CD4-positive, alpha-beta memory T cell (primary cell): ENCODE measurements around the gene ST6GALNAC3. TPM values are rescaled to one million over a fixed set of nuclear protein-coding genes. Genes with fewer than 3 reads are reported as not detected.

Experiments used
- CTCF ChIA-PET: fragments of 350-600 bp; sonication (Branson Sonifier 250); formaldehyde crosslinking; loops from one replicate; lab custom pipeline; 2021; ENCODE audit warnings: inconsistent platforms; ENCODE audit not compliant: partially characterized antibody; lab: Charles Lee
- POLR2A ChIA-PET: fragments of 350-600 bp; sonication (Branson Sonifier 250); formaldehyde crosslinking; loops from one replicate; lab custom pipeline; 2021; ENCODE audit not compliant: partially characterized antibody; lab: Charles Lee
- DNase-seq, 5 donors: peaks; one replicate each; pipeline versions ENCODE4 v3.0.0 to v3.0.0-alpha.2; 2020 to 2022; ENCODE audit warnings: mixed read lengths in 1 of 5
- H3K27ac ChIP-seq: one replicate; pipeline ENCODE4 v1.7.0; 2013; ENCODE audit warnings: low read depth, low read length
- H3K27me3 ChIP-seq: 2 replicates; pipeline ENCODE4 v1.7.0; 2013; ENCODE audit warnings: mild to moderate bottlenecking, low read length, moderate library complexity; ENCODE audit not compliant: insufficient read depth
- H3K36me3 ChIP-seq: 2 replicates; pipeline ENCODE4 v1.7.0; 2013; ENCODE audit warnings: mild to moderate bottlenecking, low read length, moderate library complexity; ENCODE audit not compliant: insufficient read depth
- H3K4me1 ChIP-seq: 2 replicates; pipeline ENCODE4 v1.7.0; 2013; ENCODE audit warnings: mild to moderate bottlenecking, low read length, moderate library complexity; ENCODE audit not compliant: insufficient read depth
- H3K4me3 ChIP-seq, 2 donors: one replicate each; pipeline ENCODE4 v1.7.0; 2013; ENCODE audit warnings: low read length in 2 of 2, mild to moderate bottlenecking in 1 of 2
- H3K9me3 ChIP-seq, 2 donors: one replicate each; pipeline ENCODE4 v1.7.0; 2013; ENCODE audit warnings: low read length in 2 of 2, control low read depth in 1 of 2; ENCODE audit not compliant: control insufficient read depth in 1 of 2
- H3K27ac Mint-ChIP-seq, 7 donors: one replicate each; pipeline ENCODE4 v1.8.0; 2020 to 2021; ENCODE audit warnings: mixed read lengths in 7 of 7, mild to moderate bottlenecking in 6 of 7, inconsistent platforms in 3 of 7, moderate library complexity in 3 of 7
- H3K27me3 Mint-ChIP-seq, 2 donors: one replicate each; pipeline ENCODE4 v1.8.0; 2020 to 2021; ENCODE audit warnings: mixed read lengths in 2 of 2
- H3K36me3 Mint-ChIP-seq, 2 donors: one replicate each; pipeline ENCODE4 v1.8.0; 2020 to 2021; ENCODE audit warnings: mixed read lengths in 2 of 2, inconsistent platforms in 1 of 2, mild to moderate bottlenecking in 1 of 2
- H3K4me1 Mint-ChIP-seq, 4 donors: one replicate each; pipeline ENCODE4 v1.8.0; 2020 to 2021; ENCODE audit warnings: mixed read lengths in 4 of 4, mild to moderate bottlenecking in 1 of 4
- H3K4me3 Mint-ChIP-seq, 8 donors: one replicate each; pipeline ENCODE4 v1.8.0; 2020 to 2021; ENCODE audit warnings: mixed read lengths in 8 of 8, mild to moderate bottlenecking in 7 of 8, moderate library complexity in 6 of 8, inconsistent platforms in 3 of 8
- H3K9me3 Mint-ChIP-seq, 8 donors: one replicate each; pipeline ENCODE4 v1.8.0; 2020 to 2021; ENCODE audit warnings: mixed read lengths in 8 of 8, mild to moderate bottlenecking in 5 of 8, inconsistent platforms in 3 of 8, moderate library complexity in 1 of 8
- intact Hi-C: fragments of 100-400 bp; cut with micrococcal nuclease; formaldehyde crosslinking; loops from one replicate; pipeline ENCODE4 v1.15.1; 2023
- polyA plus RNA-seq, 2 donors: library from polyadenylated mRNA; unstranded; fragments of 300-500 nt; fragmentation: Illumina TruSeq; gene quantifications; one replicate each; pipeline ENCODE4 v1.2.3, GENCODE V29; 2021
- total RNA-seq, 2 experiments: library from RNA; stranded (reverse); gene quantifications; one replicate each; pipeline ENCODE4 v1.2.3, GENCODE V29; 2021

The ST6GALNAC3 gene
- total and polyA plus RNA-seq, 4 experiments from 2014 or later, result 0.47 to 1.2 (median 1.1) TPM; not detected in 1

DNA sequence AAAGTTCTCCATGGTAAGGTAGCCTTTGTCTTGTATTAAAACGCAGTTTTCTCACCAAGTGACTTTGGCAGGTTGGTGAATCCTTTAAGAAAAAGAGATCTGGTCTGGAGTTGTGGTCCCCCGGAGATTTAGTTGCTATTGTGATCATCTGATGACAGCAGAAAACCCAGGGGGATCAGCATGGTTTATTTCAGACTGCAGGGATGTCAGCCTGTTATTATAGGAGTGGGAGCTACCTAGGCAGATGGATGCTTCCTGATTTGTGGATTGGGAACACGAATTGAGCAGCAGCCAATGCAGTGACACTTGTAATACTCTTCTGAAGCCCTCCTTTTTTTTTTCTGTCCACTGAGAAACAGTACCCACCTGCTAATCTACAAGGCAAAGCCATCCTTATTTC, 150.2 kb downstream of the ST6GALNAC3 start:
- intact Hi-C loops, result no loop called here
- Mint-ChIP-seq H3K4me3 (no peak overlapping the region), H3K9me3 (no peaks in the 10 kb centered on the region), H3K27me3 (no peaks in the 10 kb centered on the region), H3K27ac (no peak overlapping the region), H3K4me1 (peaks cover 0 to 4% (median 0%) of the 10 kb centered on the region in 4 donors), H3K36me3 (no peaks in the 10 kb centered on the region)
- CTCF ChIA-PET, result no interaction called here
- Histone ChIP-seq H3K4me3 (no peak overlapping the region), H3K27me3 (no peaks in the 10 kb centered on the region), H3K27ac (no peak overlapping the region), H3K36me3 (no peaks in the 10 kb centered on the region), H3K4me1 (no peaks in the 10 kb centered on the region), H3K9me3 (no peaks in the 10 kb centered on the region)
- DNase-seq, result no peak
- POLR2A ChIA-PET, result no interaction called here

DNA sequence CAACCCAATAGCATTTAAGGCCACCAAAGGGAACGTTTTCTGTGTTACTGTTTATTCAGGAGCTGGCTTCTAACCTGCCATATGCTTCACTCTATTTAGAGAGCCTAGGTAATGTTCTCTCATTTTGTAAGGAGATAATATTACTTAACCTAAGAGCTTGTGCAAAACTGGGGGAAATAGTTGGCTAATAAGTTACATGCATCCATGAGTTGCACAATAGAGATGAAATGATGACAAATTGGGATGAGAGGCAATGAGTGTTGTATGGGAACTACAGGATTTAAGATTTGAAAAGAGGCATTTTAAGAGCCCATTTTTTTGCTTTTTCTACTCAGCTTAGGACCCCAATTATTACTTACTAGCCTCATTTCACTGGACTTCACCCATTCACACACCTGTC, 151.0 kb downstream of the ST6GALNAC3 start:
- no peaks in the 10 kb centered on the region for H3K27me3 Mint-ChIP-seq
- H3K27ac Mint-ChIP-seq, result no peak overlapping the region
- no peak overlapping the region for H3K4me3 Mint-ChIP-seq
- no peaks in the 10 kb centered on the region for H3K9me3 ChIP-seq
- no peak overlapping the region for H3K4me3 ChIP-seq
- H3K4me1 Mint-ChIP-seq, result peaks cover 0 to 4% (median 0%) of the 10 kb centered on the region in 4 donors
- H3K36me3 Mint-ChIP-seq, result no peaks in the 10 kb centered on the region
- POLR2A ChIA-PET, result no interaction called here
- intact Hi-C loops, result no loop called here
- H3K27me3 ChIP-seq, result no peaks in the 10 kb centered on the region
- no peak overlapping the region for H3K27ac ChIP-seq
- no peaks in the 10 kb centered on the region for H3K36me3 ChIP-seq
- CTCF ChIA-PET, result no interaction called here
- H3K9me3 Mint-ChIP-seq, result no peaks in the 10 kb centered on the region
- no peak for DNase-seq
- H3K4me1 ChIP-seq, result no peaks in the 10 kb centered on the region

DNA sequence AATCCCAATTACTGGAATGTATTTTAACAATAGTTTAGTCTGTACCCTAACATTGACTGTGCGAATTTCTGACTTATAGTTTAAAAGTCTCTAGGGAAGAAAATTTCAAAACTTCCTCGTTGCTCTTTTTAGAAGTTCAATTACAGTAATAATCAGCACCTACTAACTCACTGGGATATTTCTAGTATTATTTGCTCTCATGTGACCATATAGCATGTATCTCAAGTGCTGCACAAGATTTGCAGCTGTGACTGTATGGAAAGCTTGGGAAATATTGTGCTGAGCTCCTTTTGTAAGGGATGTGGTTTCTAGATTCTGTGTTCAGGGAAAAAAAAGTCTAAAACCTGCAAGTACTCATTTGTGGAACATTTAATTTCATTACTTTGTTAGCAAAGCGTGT, 153.1 kb downstream of the ST6GALNAC3 start:
- Mint-ChIP-seq H3K36me3 (no peaks in the 10 kb centered on the region), H3K4me3 (no peak overlapping the region), H3K9me3 (no peaks in the 10 kb centered on the region), H3K27me3 (no peaks in the 10 kb centered on the region), H3K27ac (no peak overlapping the region), H3K4me1 (peaks cover 0 to 4% (median 0%) of the 10 kb centered on the region in 4 donors)
- H3K4me3 ChIP-seq, result no peak overlapping the region
- ChIA-PET POLR2A (no interaction called here), CTCF (no interaction called here)
- H3K27ac ChIP-seq, result no peak overlapping the region
- no peaks in the 10 kb centered on the region for H3K27me3 ChIP-seq
- no peaks in the 10 kb centered on the region for H3K36me3 ChIP-seq
- intact Hi-C loops, result no loop called here
- H3K9me3 ChIP-seq, result no peaks in the 10 kb centered on the region
- DNase-seq, result no peak
- H3K4me1 ChIP-seq, result no peaks in the 10 kb centered on the region

DNA sequence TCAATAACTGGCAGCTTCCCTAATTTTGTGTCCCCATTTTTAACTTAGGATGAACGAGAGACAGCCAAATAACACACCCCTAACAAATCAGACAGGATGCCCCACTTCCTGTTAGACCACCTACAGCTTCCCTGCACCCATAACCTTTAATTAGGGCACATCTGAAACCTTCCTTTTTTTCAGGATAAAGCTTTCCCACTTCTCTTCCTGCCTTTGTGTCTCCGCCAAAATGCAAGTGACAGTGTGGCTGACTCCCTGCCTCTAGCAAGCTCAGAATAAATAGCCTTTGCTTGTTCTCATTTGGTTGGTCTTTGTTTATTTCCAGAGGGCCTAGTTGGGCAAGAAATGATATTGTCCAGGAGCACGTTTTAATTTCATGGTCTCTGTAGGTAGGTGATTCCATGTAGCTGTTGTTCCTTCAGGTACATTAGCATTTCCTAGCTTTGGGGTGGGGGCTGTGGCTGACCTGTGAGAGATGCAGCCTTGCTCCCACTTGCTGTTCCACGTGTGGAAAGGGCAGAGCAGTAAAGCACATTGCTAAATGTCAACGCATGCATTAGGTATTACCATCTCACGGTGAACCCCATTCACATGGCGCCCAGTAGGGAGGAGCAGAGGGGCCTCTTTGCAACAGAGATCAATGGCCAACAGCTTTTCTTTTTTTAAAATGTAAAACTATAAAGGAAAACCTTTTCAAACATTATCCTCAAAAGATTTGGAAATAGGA, 154.9 kb downstream of the ST6GALNAC3 start:
- no peaks in the 10 kb centered on the region for H3K9me3 ChIP-seq
- Mint-ChIP-seq H3K9me3 (no peaks in the 10 kb centered on the region), H3K4me1 (peaks cover 0 to 4% (median 0%) of the 10 kb centered on the region in 4 donors), H3K4me3 (no peak overlapping the region), H3K36me3 (no peaks in the 10 kb centered on the region), H3K27ac (peak overlapping the region in 1 of 7 donors; percentile 10), H3K27me3 (no peaks in the 10 kb centered on the region)
- ChIA-PET POLR2A (no interaction called here), CTCF (no interaction called here)
- H3K4me1 ChIP-seq, result no peaks in the 10 kb centered on the region
- H3K4me3 ChIP-seq, result no peak overlapping the region
- no peaks in the 10 kb centered on the region for H3K27me3 ChIP-seq
- H3K36me3 ChIP-seq, result no peaks in the 10 kb centered on the region
- no peak for DNase-seq
- intact Hi-C loops, result no loop called here
- H3K27ac ChIP-seq, result no peak overlapping the region

DNA sequence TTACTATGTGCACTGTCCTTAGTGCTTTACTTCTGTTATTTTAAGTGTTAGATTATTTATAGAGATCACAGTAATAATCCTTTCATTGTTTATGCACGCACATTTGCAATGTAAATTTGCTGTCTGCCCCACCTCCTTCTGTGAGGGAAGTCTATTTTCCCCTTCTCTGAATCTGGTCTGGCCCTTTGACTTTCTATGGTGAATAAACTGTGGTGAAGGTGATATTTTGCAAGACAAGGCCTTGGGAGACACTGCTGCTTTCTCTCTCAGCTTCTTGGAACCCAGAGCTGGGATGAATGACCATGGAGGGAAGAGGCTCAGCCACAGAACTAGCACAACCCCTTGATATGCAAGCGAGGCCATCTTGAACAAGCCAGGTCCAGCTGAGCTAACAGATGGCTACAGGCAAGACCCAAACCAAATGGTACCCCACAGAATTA, 156.3 kb downstream of the ST6GALNAC3 start:
- intact Hi-C loops, result no loop called here
- H3K27me3 Mint-ChIP-seq, result no peaks in the 10 kb centered on the region
- Histone ChIP-seq H3K4me1 (no peaks in the 10 kb centered on the region), H3K27ac (no peak overlapping the region), H3K9me3 (no peaks in the 10 kb centered on the region), H3K4me3 (no peak overlapping the region), H3K27me3 (no peaks in the 10 kb centered on the region), H3K36me3 (no peaks in the 10 kb centered on the region)
- no peak overlapping the region for H3K27ac Mint-ChIP-seq
- H3K9me3 Mint-ChIP-seq, result no peaks in the 10 kb centered on the region
- ChIA-PET POLR2A (no interaction called here), CTCF (no interaction called here)
- H3K4me3 Mint-ChIP-seq, result no peak overlapping the region
- peaks cover 0 to 4% (median 0%) of the 10 kb centered on the region in 4 donors for H3K4me1 Mint-ChIP-seq
- H3K36me3 Mint-ChIP-seq, result no peaks in the 10 kb centered on the region
- no peak for DNase-seq

DNA sequence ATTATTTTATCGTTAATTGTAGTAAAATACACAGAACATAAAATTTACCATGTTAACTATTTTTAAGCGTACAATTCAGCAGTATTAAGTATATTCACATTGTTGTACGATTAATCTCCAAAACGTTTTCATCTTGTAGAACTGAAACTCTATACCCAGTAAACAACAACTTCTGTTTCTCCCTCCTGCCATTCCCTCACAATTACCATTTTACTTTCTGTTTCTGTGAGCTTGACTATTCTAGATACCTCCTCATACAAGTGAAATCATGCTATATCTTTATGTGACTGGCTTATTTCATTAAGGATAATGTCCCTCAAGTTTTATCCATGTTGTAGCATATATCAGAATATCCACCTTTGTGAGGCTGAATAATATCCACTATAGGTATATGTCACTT, 156.8 kb downstream of the ST6GALNAC3 start:
- H3K27ac ChIP-seq, result no peak overlapping the region
- H3K9me3 ChIP-seq, result no peaks in the 10 kb centered on the region
- DNase-seq, result no peak
- Mint-ChIP-seq H3K27me3 (no peaks in the 10 kb centered on the region), H3K9me3 (no peaks in the 10 kb centered on the region), H3K4me1 (peaks cover 0 to 4% (median 0%) of the 10 kb centered on the region in 4 donors), H3K4me3 (no peak overlapping the region), H3K27ac (no peak overlapping the region), H3K36me3 (no peaks in the 10 kb centered on the region)
- no peak overlapping the region for H3K4me3 ChIP-seq
- intact Hi-C loops, result no loop called here
- CTCF ChIA-PET, result no interaction called here
- H3K4me1 ChIP-seq, result no peaks in the 10 kb centered on the region
- H3K27me3 ChIP-seq, result no peaks in the 10 kb centered on the region
- H3K36me3 ChIP-seq, result no peaks in the 10 kb centered on the region
- POLR2A ChIA-PET, result no interaction called here

DNA sequence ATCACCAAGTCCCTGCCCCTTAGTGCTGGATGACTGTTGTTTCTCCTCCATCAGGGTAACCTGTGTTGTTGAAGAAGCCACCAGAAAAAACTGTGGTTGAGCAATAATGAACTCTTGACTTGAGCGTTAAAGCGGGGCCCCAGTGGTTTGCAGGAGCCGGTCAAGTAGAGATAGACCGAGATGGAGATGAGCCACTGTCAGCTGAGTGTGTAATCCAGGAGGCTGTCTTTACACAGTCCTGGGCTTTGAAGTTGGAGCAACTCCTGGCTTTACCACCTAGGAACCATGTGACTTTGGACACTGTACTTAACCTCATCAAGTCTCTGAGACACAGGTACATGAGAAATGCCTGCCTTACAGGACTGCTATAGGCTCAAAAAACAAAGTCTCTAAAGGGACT, 158.1 kb downstream of the ST6GALNAC3 start:
- CTCF ChIA-PET, result no interaction called here
- H3K4me3 Mint-ChIP-seq, result no peak overlapping the region

More for the DNA sequence above, 158.1 kb downstream of the ST6GALNAC3 start:
- H3K4me3 ChIP-seq, result no peak overlapping the region
- intact Hi-C loops, result no loop called here
- Mint-ChIP-seq H3K27me3 (no peaks in the 10 kb centered on the region), H3K36me3 (no peaks in the 10 kb centered on the region), H3K9me3 (no peaks in the 10 kb centered on the region), H3K4me1 (peaks cover 0 to 3% (median 0%) of the 10 kb centered on the region in 4 donors), H3K27ac (no peak overlapping the region)
- DNase-seq, result no peak
- H3K4me1 ChIP-seq, result no peaks in the 10 kb centered on the region
- H3K9me3 ChIP-seq, result no peaks in the 10 kb centered on the region
- H3K36me3 ChIP-seq, result no peaks in the 10 kb centered on the region
- H3K27me3 ChIP-seq, result no peaks in the 10 kb centered on the region
- H3K27ac ChIP-seq, result no peak overlapping the region
- POLR2A ChIA-PET, result interaction anchor here (0.6 kb wide), 1 partner anchor 58 kb away, joined by 3 read pairs; no protein-coding TSS in a partner anchor
